HEK293 (cell line): ENCODE data around the gene LBHD2.

Source experiments
- CTCF ChIA-PET: fragments of 350-600 bp; formaldehyde crosslinking; extraction: SDS; loops from one replicate; lab custom pipeline; 2021; ENCODE audit warnings: antibody characterized with exemption; lab: Yijun Ruan, JAX
- POLR2A ChIA-PET: fragments of 300-600 bp; formaldehyde crosslinking; extraction: SDS; loops from one replicate; lab custom pipeline; 2020; ENCODE audit warnings: antibody characterized with exemption, inconsistent platforms; lab: Yijun Ruan, JAX
- H3K27ac ChIP-seq: fragments of 200-500 bp; sonication (Bioruptor generic); 2 replicates; pipeline ENCODE4 v1.5.1; 2014; ENCODE audit warnings: low read depth, low read length, control low read depth, inconsistent platforms; ENCODE audit errors: extremely low read depth
- H3K36me3 ChIP-seq, 2 experiments: fragments of 200-500 bp in 1 of 2; sonication (Bioruptor generic) in 1 of 2; 1 replicate in 1 of 2; 2 replicates in 1 of 2; pipeline ENCODE4 v1.5.1; 2014 to 2017; ENCODE audit warnings: inconsistent platforms in 2 of 2, low read length in 2 of 2; ENCODE audit not compliant: control insufficient read depth in 2 of 2, insufficient read depth in 1 of 2
- H3K4me1 ChIP-seq: fragments of 200-500 bp; sonication (Bioruptor generic); 2 replicates; pipeline ENCODE4 v1.5.1; 2014; ENCODE audit warnings: mild to moderate bottlenecking, low read length, inconsistent platforms; ENCODE audit not compliant: control insufficient read depth, insufficient read depth
- H3K4me3 ChIP-seq: 2 replicates; pipeline ENCODE4 v1.5.1; 2011; ENCODE audit warnings: low read depth, mild to moderate bottlenecking, control low read depth, low read length, moderate library complexity
- H3K9me3 ChIP-seq: fragments of 200-500 bp; sonication (Bioruptor generic); 2 replicates; pipeline ENCODE4 v1.5.1; 2014; ENCODE audit warnings: low read depth, low read length, inconsistent platforms; ENCODE audit not compliant: control insufficient read depth, insufficient read depth
- HOXA7 ChIP-seq: sonication (generic); formaldehyde crosslinking; IDR thresholded peaks from 2 replicates; pipeline ENCODE4 v1.8.1; 2022; ENCODE audit warnings: missing genetic modification reagents, borderline replicate concordance
- KLF17 ChIP-seq: fragments of 450-650 bp; formaldehyde crosslinking; IDR thresholded peaks from 2 replicates; pipeline ENCODE4 v1.5.1; 2016; ENCODE audit warnings: missing biosample characterization, missing genetic modification characterization
- PATZ1 ChIP-seq: fragments of 450-650 bp; formaldehyde crosslinking; IDR thresholded peaks from 2 replicates; pipeline ENCODE4 v1.5.1; 2016; ENCODE audit warnings: missing biosample characterization, missing genetic modification characterization
- RBAK ChIP-seq: fragments of 450-650 bp; formaldehyde crosslinking; IDR thresholded peaks from 2 replicates; pipeline ENCODE4 v1.5.1; 2016; ENCODE audit warnings: missing biosample characterization, missing genetic modification characterization
- REST ChIP-seq: fragments of 450-650 bp; formaldehyde crosslinking; IDR thresholded peaks from 2 replicates; pipeline ENCODE4 v1.5.1; 2016; ENCODE audit warnings: missing biosample characterization, missing genetic modification characterization
- ZBTB1 ChIP-seq: fragments of 450-650 bp; formaldehyde crosslinking; IDR thresholded peaks from 2 replicates; pipeline ENCODE4 v1.5.1; 2016; ENCODE audit warnings: missing biosample characterization, missing genetic modification characterization
- ZFP37 ChIP-seq: fragments of 450-650 bp; formaldehyde crosslinking; IDR thresholded peaks from 2 replicates; pipeline ENCODE4 v1.5.1; 2016; ENCODE audit warnings: missing biosample characterization, missing genetic modification characterization
- ZFP41 ChIP-seq: fragments of 450-650 bp; formaldehyde crosslinking; IDR thresholded peaks from 2 replicates; pipeline ENCODE4 v1.5.1; 2016; ENCODE audit warnings: missing biosample characterization, missing genetic modification characterization, borderline replicate concordance
- ZNF157 ChIP-seq: fragments of 450-650 bp; formaldehyde crosslinking; IDR thresholded peaks from 2 replicates; pipeline ENCODE4 v1.5.1; 2016; ENCODE audit warnings: missing biosample characterization, missing genetic modification characterization
- ZNF175 ChIP-seq: fragments of 450-650 bp; formaldehyde crosslinking; IDR thresholded peaks from 2 replicates; pipeline ENCODE4 v1.5.1; 2016; ENCODE audit warnings: missing biosample characterization, missing genetic modification characterization
- ZNF184 ChIP-seq: fragments of 450-650 bp; IDR thresholded peaks from 2 replicates; pipeline ENCODE4 v1.5.1; 2018; ENCODE audit warnings: missing biosample characterization, mild to moderate bottlenecking, missing genetic modification characterization
- ZNF585B ChIP-seq: fragments of 450-650 bp; formaldehyde crosslinking; IDR thresholded peaks from 2 replicates; pipeline ENCODE4 v1.5.1; 2016; ENCODE audit warnings: missing biosample characterization, missing genetic modification characterization
- ZNF629 ChIP-seq: fragments of 450-650 bp; formaldehyde crosslinking; IDR thresholded peaks from 2 replicates; pipeline ENCODE4 v1.5.1; 2017; ENCODE audit warnings: missing biosample characterization, missing genetic modification characterization
- ZNF658 ChIP-seq: fragments of 450-650 bp; formaldehyde crosslinking; IDR thresholded peaks from 2 replicates; pipeline ENCODE4; 2016; ENCODE audit warnings: missing biosample characterization, missing genetic modification characterization
- ZNF692 ChIP-seq: fragments of 450-650 bp; formaldehyde crosslinking; IDR thresholded peaks from 2 replicates; pipeline ENCODE4 v1.5.1; 2016; ENCODE audit warnings: missing biosample characterization, missing genetic modification characterization
- ZNF791 ChIP-seq: fragments of 450-650 bp; formaldehyde crosslinking; IDR thresholded peaks from 2 replicates; pipeline ENCODE4 v1.5.1; 2016; ENCODE audit warnings: missing biosample characterization, missing genetic modification characterization

The LBHD2 gene

GRCh38 chr14:103109535-103110441 lies 25.8 kb downstream of the LBHD2 start (continued):
- TF ChIP-seq PATZ1 (tag by site-specific recombination) = peak; percentile 40

- Histone ChIP-seq H3K4me1 (no peaks in the 10 kb centered on the region; the same call in 1 of the 2 replicates), H3K4me3 (no peak overlapping the region), H3K36me3 (no peaks in the 10 kb centered on the region), H3K9me3 (no peaks in the 10 kb centered on the region), H3K27ac (no peak overlapping the region)
- ChIA-PET POLR2A (interaction anchor here (0.6 kb wide), 1 partner anchor 75 kb away, joined by 9 read pairs; no protein-coding TSS in a partner anchor), CTCF (interaction anchor here (0.5 to 1.0 kb wide), 2 partner anchors 29 to 226 kb away, joined by 3 read pairs; no protein-coding TSS in a partner anchor)
- TF ChIP-seq RBAK (tag by site-specific recombination) (no peak), ZNF585B (tag by site-specific recombination) (no peak), ZNF175 (tag by site-specific recombination) (no peak), KLF17 (tag by site-specific recombination) (no peak), HOXA7 (CRISPR knock-in tag) (no peak), REST (tag by site-specific recombination) (no peak), ZNF791 (tag by site-specific recombination) (no peak), ZNF184 (no peak), ZFP41 (tag by site-specific recombination) (no peak), ZNF658 (no peak), ZFP37 (no peak), ZBTB1 (no peak), ZNF692 (no peak), ZNF629 (no peak), ZNF157 (no peak)
These were observed 26.7 kb downstream of the LBHD2 start for GRCh38 chr14:103110681-103111231.
